Measurements from ENCODE around the gene AP1S2. TPM values are rescaled to one million over a fixed set of nuclear protein-coding genes. Genes with fewer than 3 reads are reported as not detected.

AP1S2 gene
- total and polyA plus RNA-seq, 9 of the 15 experiments (the other 6 are each of a cell fraction or from before 2014, with no cell fraction given), result 11.1 to 64.2 (median 25.8) TPM

DNA sequence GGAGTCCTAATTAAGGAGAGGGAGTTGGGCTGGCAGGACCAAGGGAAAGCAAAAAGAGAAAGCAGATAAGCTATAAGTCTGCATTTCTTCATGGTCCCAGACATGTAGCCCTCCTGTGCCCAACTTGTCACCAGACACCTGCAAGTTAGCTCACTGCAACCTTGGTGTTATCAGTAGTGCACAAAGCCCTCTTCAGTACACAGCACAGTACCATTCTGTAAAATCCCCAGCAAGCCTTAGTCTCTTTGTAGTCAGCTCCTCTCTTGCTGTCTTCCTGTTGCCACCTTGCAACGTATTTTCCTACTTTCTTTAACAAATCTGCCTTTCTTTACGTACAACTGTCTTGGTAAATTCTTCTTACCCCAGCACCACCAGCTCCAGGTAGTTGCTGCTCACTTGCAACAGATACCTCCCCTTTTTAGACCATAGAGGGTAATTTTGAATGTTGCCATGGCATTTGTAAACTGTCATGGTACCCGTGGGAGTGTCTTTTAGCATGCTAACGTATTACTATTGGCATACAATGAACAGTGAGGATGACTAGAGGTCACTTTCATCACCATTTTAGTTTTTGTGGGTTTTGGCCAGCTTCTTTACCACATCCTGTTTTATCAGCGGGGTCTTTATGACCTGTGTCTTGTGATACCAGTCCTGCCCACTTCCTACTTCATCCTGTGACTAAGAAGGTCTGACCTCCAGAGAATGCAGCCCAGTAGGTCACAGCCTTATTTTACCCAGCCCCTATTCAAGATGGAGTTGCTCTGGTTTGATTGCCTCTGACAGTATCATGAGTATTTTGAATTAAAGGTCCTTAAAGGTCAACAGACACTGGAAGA lies 28.3 kb upstream of the AP1S2 start (continued):
- TF ChIP-seq, protein P1, sequence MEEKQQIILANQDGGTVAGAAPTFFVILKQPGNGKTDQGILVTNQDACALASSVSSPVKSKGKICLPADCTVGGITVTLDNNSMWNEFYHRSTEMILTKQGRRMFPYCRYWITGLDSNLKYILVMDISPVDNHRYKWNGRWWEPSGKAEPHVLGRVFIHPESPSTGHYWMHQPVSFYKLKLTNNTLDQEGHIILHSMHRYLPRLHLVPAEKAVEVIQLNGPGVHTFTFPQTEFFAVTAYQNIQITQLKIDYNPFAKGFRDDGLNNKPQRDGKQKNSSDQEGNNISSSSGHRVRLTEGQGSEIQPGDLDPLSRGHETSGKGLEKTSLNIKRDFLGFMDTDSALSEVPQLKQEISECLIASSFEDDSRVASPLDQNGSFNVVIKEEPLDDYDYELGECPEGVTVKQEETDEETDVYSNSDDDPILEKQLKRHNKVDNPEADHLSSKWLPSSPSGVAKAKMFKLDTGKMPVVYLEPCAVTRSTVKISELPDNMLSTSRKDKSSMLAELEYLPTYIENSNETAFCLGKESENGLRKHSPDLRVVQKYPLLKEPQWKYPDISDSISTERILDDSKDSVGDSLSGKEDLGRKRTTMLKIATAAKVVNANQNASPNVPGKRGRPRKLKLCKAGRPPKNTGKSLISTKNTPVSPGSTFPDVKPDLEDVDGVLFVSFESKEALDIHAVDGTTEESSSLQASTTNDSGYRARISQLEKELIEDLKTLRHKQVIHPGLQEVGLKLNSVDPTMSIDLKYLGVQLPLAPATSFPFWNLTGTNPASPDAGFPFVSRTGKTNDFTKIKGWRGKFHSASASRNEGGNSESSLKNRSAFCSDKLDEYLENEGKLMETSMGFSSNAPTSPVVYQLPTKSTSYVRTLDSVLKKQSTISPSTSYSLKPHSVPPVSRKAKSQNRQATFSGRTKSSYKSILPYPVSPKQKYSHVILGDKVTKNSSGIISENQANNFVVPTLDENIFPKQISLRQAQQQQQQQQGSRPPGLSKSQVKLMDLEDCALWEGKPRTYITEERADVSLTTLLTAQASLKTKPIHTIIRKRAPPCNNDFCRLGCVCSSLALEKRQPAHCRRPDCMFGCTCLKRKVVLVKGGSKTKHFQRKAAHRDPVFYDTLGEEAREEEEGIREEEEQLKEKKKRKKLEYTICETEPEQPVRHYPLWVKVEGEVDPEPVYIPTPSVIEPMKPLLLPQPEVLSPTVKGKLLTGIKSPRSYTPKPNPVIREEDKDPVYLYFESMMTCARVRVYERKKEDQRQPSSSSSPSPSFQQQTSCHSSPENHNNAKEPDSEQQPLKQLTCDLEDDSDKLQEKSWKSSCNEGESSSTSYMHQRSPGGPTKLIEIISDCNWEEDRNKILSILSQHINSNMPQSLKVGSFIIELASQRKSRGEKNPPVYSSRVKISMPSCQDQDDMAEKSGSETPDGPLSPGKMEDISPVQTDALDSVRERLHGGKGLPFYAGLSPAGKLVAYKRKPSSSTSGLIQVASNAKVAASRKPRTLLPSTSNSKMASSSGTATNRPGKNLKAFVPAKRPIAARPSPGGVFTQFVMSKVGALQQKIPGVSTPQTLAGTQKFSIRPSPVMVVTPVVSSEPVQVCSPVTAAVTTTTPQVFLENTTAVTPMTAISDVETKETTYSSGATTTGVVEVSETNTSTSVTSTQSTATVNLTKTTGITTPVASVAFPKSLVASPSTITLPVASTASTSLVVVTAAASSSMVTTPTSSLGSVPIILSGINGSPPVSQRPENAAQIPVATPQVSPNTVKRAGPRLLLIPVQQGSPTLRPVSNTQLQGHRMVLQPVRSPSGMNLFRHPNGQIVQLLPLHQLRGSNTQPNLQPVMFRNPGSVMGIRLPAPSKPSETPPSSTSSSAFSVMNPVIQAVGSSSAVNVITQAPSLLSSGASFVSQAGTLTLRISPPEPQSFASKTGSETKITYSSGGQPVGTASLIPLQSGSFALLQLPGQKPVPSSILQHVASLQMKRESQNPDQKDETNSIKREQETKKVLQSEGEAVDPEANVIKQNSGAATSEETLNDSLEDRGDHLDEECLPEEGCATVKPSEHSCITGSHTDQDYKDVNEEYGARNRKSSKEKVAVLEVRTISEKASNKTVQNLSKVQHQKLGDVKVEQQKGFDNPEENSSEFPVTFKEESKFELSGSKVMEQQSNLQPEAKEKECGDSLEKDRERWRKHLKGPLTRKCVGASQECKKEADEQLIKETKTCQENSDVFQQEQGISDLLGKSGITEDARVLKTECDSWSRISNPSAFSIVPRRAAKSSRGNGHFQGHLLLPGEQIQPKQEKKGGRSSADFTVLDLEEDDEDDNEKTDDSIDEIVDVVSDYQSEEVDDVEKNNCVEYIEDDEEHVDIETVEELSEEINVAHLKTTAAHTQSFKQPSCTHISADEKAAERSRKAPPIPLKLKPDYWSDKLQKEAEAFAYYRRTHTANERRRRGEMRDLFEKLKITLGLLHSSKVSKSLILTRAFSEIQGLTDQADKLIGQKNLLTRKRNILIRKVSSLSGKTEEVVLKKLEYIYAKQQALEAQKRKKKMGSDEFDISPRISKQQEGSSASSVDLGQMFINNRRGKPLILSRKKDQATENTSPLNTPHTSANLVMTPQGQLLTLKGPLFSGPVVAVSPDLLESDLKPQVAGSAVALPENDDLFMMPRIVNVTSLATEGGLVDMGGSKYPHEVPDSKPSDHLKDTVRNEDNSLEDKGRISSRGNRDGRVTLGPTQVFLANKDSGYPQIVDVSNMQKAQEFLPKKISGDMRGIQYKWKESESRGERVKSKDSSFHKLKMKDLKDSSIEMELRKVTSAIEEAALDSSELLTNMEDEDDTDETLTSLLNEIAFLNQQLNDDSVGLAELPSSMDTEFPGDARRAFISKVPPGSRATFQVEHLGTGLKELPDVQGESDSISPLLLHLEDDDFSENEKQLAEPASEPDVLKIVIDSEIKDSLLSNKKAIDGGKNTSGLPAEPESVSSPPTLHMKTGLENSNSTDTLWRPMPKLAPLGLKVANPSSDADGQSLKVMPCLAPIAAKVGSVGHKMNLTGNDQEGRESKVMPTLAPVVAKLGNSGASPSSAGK (IDR thresholded peaks at IDR 0.05), result no peak
- TF ChIP-seq ZNF699 (CRISPR knock-in tag; IDR thresholded peaks at IDR 0.05; ENCODE audit: insufficient replicate concordance), result no peak
- peak; percentile 40; the same call in 1 of the 2 replicates for TF ChIP-seq CEBPG (CRISPR knock-in tag; IDR thresholded peaks at IDR 0.05)
- peak in 1 of 2 experiments; percentile 79; a peak in 2 of 4 replicates for TF ChIP-seq CEBPG (tag; conservative IDR thresholded peaks at IDR 0.05 in 1 of 2, IDR thresholded peaks at IDR 0.05 in 1 of 2)
- TF ChIP-seq, protein P2, sequence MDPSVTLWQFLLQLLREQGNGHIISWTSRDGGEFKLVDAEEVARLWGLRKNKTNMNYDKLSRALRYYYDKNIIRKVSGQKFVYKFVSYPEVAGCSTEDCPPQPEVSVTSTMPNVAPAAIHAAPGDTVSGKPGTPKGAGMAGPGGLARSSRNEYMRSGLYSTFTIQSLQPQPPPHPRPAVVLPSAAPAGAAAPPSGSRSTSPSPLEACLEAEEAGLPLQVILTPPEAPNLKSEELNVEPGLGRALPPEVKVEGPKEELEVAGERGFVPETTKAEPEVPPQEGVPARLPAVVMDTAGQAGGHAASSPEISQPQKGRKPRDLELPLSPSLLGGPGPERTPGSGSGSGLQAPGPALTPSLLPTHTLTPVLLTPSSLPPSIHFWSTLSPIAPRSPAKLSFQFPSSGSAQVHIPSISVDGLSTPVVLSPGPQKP (CRISPR knock-in tag; IDR thresholded peaks at IDR 0.05), result no peak
- TF ChIP-seq TAF9B (IDR thresholded peaks at IDR 0.05; ENCODE audit: partially characterized antibody), result no peak
- TF ChIP-seq, protein P3, sequence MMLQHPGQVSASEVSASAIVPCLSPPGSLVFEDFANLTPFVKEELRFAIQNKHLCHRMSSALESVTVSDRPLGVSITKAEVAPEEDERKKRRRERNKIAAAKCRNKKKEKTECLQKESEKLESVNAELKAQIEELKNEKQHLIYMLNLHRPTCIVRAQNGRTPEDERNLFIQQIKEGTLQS (IDR thresholded peaks at IDR 0.05), result no peak
- TF ChIP-seq, protein P3 (CRISPR knock-in tag; conservative IDR thresholded peaks at IDR 0.05), result no peak
- no peak for TF ChIP-seq ZNF507 (tag; conservative IDR thresholded peaks at IDR 0.05)
- no peak for TF ChIP-seq TBP (optimal IDR thresholded peaks at IDR 0.05; ENCODE audit: low read depth, low read length)
- TF ChIP-seq CAMTA2 (CRISPR knock-in tag; conservative IDR thresholded peaks at IDR 0.05), result no peak
- TF ChIP-seq FOXA1 (IDR thresholded peaks at IDR 0.05; ENCODE audit: borderline replicate concordance), result no peak
